Astrocyte of the spinal cord (primary cell): ENCODE data around the gene MTHFD1.

Experiments
- DNase-seq: peaks from one replicate; pipeline ENCODE4 v3.0.0; 2011; ENCODE audit warnings: low read depth, low spot score
- H3K4me3 ChIP-seq: 2 replicates; pipeline ENCODE4 v1.5.1; 2011; ENCODE audit warnings: low read depth, mild to moderate bottlenecking, low read length, moderate library complexity
- in situ Hi-C: cut with HindIII; loops from 2 replicates; pipeline ENCODE4 v1.10.0; 2017; ENCODE audit warnings: low sequenced_read_pairs
- TF ChIP-seq, protein P1 (sequence below): IDR thresholded peaks from 2 replicates; pipeline ENCODE4 v1.5.1; 2012; ENCODE audit warnings: low read depth, mild to moderate bottlenecking, low read length, inconsistent platforms

MTHFD1 gene

DNA sequence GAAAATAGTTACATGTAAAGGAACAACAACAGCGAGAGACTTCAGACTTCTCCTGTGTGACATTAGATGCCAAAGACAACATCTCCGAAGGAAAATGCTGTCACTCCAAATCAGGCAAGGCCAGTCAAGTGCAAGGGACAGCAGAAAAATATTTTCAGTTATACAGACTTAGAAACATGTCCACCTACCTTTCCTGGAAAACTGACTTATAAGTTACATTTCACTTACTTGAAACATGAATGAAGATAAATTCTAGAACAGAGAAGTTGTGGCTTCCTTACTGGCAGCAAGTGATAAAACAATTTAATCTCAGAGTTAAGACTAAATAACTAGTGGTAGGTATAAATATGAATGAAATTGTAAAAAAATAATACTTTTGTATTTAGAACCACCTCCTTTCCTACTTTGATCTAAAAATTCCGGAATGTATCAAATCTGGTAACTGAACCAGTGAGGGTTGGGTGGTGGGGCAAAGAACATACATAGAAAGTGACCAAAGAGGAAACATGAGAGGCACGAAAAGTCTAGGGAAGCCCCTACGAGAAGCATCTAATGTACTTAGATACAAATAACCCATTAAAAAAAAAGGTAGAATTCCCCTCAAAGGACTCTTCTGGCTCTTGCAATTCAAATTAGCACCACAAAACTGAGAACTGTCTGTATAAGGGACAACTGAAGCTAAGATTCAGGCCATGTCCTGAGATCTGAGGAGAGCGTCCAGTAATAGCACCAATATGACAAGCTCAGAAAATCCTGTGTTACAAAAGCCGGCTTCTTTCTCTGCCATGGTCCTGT lies 21.2 kb downstream of the MTHFD1 start:
- DNase-seq: no peak
- no peak overlapping the region for H3K4me3 ChIP-seq
- in situ Hi-C loops: no loop called here
- TF ChIP-seq, protein P1, sequence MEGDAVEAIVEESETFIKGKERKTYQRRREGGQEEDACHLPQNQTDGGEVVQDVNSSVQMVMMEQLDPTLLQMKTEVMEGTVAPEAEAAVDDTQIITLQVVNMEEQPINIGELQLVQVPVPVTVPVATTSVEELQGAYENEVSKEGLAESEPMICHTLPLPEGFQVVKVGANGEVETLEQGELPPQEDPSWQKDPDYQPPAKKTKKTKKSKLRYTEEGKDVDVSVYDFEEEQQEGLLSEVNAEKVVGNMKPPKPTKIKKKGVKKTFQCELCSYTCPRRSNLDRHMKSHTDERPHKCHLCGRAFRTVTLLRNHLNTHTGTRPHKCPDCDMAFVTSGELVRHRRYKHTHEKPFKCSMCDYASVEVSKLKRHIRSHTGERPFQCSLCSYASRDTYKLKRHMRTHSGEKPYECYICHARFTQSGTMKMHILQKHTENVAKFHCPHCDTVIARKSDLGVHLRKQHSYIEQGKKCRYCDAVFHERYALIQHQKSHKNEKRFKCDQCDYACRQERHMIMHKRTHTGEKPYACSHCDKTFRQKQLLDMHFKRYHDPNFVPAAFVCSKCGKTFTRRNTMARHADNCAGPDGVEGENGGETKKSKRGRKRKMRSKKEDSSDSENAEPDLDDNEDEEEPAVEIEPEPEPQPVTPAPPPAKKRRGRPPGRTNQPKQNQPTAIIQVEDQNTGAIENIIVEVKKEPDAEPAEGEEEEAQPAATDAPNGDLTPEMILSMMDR: no peak

DNA sequence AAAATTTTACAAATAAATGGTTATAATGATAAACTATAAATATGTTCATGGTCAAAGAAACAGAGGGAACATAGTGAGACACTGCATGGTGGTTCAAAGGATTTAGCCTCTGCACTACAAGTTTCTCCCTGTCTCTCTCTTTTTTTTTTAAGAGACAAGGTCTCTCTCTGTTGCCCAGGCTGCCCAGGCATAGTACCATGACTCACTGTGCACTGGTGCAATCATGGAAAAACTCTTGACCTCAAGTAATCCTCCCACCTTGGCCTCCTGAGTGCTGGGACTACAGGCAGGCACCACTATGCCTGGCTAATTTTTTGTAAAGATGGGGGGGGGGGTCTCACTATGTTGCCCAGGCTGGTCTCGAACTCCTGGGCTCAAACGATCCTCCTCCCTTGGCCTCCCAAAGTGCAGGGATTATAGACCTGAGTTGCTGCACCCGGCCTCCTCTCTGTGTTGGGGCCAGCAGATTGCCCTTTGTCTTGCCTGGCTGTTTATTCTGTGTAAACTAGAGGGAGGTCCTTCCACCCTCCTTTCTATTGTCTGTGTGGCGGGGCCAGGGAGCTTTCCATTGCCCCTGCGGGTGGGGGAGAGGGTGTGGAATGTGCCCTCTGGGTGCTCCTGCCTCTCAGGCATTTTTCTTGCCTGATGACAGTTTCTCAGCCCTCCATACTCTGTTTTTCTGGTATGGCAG lies 22.1 kb downstream of the MTHFD1 start:
- DNase-seq: no peak
- H3K4me3 ChIP-seq: no peak overlapping the region
- in situ Hi-C loops: no loop called here
- TF ChIP-seq, protein P1: no peak

DNA sequence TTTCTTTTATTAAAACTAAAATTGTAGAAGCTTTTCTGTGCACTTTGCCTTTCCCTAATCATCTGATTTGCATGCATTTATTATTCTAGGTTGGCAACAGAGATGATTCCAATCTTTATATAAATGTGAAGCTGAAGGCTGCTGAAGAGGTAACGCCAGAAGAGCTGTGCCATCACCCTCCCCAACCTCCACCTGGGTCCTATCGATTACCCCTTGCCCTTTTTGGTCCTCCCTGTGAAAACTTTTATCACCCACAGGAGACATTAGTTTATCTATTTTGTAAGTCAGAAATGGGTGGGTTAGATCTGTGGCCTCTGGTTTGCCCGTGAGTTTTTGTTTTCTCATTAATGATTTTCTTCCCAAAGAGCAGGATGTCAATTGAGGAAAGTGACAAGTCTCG lies 22.8 kb downstream of the MTHFD1 start:
- no peak for DNase-seq
- H3K4me3 ChIP-seq: no peak overlapping the region
- in situ Hi-C loops: no loop called here
- TF ChIP-seq, protein P1: no peak

DNA sequence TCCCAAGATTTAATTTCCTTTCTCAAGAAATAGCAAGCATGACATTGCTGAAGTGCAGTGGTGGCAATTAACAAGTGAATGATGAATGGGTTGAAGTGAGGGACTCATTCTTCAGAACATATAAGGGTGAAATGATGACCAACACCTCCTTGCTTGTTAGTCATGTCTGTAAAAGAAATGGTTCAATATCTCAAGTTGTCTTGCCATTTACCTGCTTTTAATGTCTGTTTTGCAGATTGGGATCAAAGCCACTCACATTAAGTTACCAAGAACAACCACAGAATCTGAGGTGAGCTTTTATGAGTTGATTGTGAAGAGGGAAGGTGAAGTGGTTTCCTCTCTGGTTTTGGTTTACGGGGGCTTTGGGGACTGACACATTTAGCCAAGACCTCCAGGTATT lies 24.1 kb downstream of the MTHFD1 start:
- TF ChIP-seq, protein P1: no peak
- DNase-seq: no peak
- in situ Hi-C loops: no loop called here
- no peak overlapping the region for H3K4me3 ChIP-seq

DNA sequence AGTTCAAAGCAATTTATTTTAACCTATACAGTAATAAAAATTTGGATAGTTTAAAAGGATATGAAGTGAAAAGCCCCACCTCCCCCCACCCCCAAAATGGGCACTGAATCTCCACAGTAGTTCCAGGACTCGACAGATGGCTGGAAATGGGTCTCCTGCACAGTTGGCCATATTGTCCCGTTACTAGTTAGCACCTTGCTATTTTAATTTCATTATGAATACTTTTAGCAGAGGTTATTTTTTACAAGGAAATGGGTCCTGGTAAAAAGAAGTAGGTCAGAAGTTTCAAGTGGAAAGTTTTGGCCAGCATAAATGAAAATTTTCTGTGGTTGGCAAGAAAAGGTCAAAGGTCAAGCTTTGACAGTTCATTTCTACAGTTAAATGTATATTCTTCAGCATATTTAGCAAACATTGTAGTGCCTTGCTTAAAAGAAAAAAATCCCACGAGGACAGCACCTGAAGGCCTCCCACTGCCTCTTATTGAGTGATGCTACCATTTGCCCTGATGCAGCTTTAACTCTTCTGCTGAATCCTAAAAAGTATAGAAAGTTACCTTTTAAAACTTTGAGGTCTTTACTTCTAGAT lies 28.3 kb downstream of the MTHFD1 start:
- in situ Hi-C loops: no loop called here
- TF ChIP-seq, protein P1: no peak
- H3K4me3 ChIP-seq: no peak overlapping the region
- no peak for DNase-seq

DNA sequence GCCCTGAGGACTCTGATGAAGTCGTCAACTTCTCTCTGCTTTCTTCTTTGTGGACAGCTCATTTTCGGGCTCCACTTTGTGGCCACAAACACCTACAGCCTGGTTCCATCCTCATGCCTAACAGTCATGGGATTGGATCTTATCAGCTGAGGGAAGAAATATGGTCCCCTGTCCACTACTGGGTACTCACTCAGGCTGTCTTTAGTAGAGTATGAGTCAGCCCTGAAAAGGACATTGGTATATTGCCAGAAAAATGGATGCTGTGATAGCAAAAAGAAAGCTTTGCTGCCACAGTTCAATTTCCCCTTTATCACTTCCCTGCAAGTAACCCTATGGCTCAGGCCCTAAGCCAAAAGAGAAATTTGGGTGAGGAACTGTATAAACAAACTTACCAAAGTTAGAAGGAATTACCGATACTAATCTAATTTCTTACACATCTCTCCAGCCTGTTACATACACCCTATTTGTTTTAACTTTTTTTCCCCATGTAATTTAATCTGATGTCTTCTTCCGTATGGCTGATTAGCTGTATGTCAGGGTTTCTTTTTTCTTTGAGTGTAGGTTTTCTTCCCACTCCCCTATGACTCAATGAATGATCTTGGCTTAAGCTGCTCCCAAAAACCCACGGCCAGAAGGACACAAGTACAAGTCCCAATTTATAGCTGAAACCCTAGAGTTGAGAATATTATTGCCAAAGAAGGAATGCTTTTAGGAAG lies 29.1 kb downstream of the MTHFD1 start:
- TF ChIP-seq, protein P1: no peak
- in situ Hi-C loops: no loop called here
- DNase-seq: peak; percentile 26
- no peak overlapping the region for H3K4me3 ChIP-seq
